HG03575 (cell line): ENCODE measurements around the gene CST3.
"Not testable (repeated sequence)": the region's sequence is repeated elsewhere in the genome, so short reads cannot be mapped to it uniquely, and the experiment has no call there.

Experiments used
- ATAC-seq: cut with Tn5 transposase; IDR thresholded peaks from one replicate; pipeline ENCODE4 v1.9.1; 2021; ENCODE audit not compliant: unreplicated experiment, insufficient number of reproducible peaks, low FRiP score; ENCODE audit errors: extremely low read depth

Gene CST3

GRCh38 chr20:23664046-23664445 is 26.3 kb upstream of the CST3 start:
- not testable (repeated sequence) for ATAC-seq

DNA sequence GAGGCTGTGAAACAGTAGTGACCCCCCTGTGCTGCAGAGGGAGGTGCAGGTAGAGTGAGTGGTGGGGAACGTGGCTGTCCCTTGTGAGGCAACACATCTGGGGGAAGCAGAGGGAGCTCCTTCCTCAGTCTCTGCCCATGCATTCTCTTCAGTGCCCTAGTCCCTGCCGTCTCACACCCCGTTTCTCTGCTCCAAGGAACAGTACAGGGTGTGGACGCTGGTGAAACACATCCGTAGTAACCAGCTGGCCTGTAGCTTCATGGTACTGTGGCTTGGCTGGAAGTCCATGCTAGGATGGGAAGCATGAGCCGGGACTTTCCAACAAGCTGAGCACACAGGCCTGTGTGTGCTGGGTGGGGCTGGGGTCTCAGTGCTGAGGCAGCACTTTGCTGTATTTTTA is 25.4 kb upstream of the CST3 start:
- no peak for ATAC-seq

DNA sequence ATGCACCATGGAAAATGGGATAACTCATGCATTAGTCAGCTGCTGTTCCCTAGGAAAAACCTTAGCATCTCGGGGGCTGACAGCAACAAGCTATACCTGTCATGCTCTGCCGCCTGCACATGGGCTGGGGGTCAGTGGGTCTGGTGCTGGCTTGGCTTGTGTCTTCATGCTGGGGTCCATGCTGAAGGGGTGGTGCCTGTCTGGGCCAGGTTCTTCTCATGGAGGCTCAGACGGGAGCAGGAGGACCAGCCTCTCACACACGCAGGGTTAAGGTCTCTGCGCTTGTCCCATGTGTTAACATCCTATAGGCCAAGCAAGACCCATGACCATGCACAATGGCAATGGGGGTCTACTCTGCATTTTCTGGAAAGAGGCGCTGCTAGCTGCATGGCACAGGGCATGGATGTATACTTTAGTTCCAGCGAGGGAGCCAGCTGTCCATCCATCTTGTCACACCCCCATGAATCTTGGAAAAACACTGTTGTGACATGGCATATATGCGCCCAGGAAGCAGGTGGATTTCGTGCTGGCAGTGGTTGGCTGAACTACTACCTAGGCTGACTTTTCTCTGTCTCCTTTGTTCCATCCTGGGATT is 24.6 kb upstream of the CST3 start:
- ATAC-seq = no peak

DNA sequence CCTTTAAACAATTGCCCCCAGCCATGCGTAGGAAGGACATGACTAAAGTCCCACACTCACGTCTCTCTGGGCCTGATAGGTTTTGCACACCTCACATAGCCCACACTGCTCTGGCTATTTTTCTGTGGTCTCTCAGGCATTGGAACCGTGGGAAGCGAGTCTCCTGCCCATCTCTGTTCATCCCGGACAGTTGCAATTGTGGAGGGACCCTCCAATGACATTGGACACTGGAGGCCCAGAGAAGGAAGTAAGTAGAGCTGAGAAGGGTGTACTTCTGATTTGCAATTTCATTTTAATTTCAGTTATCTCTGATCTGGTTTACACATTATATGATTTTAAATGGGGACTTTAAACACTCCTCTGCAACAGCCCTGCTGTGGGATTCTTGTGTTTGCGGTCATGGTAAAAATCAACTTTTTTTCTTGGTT is 23.3 kb upstream of the CST3 start:
- no peak for ATAC-seq

- no peak for ATAC-seq
Measured at GRCh38 chr20:23659989-23660837, 22.5 kb upstream of the CST3 start.

GRCh38 chr20:23659610-23659988 is 21.8 kb upstream of the CST3 start:
- not testable (repeated sequence) for ATAC-seq

DNA sequence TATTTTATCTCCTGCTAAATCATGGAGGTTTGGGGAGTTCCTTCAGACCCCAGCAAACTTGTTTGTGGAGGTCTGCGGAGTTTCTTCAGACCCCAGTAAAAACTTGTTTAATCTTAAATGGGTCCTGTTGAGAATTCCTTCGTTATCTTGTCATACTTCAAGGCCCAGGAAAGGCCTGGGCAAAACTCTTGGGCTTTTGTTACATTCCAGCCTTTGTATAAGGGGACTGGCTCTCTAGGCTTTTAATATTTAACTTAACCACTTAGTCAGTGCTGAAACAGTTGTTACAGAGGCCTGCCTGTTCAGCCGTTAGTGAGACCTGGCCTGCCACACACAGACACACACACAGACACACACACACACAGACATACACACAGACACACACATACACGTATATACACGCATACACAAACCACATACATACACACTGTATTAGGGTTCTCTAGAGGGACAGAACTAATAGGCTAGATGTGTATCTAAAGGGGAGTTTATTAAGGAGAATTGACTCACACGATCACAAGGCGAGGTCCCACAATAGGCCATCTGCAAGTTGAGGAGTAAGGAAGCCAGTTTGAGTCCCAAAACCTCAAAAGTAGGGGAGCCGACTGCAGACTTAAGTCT is 21.3 kb upstream of the CST3 start:
- no peak for ATAC-seq

DNA sequence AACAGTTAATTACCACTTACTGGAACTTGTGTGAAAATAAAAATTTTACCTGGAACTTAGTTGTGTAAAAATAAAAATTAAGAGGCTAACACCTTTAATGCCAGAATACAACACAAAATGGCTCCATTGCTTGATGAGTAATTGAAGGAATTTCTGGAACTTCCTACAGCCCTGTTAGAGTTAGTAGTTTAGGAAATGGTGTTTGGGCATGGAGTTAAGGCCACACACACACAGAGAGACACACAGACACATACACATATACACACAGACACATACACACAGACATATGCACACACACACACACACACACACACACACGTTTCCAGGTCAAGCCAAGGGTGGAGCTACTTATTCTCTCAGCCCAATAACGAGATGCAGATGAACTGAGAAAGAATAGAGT is 20.6 kb upstream of the CST3 start:
- ATAC-seq = no peak

- no peak for ATAC-seq
Measured at GRCh38 chr20:23657202-23657601, 19.4 kb upstream of the CST3 start.

- no peak for ATAC-seq
Measured at GRCh38 chr20:23656372-23656771, 18.6 kb upstream of the CST3 start.

- no peak for ATAC-seq
Measured at GRCh38 chr20:23655491-23656211, 17.9 kb upstream of the CST3 start.

DNA sequence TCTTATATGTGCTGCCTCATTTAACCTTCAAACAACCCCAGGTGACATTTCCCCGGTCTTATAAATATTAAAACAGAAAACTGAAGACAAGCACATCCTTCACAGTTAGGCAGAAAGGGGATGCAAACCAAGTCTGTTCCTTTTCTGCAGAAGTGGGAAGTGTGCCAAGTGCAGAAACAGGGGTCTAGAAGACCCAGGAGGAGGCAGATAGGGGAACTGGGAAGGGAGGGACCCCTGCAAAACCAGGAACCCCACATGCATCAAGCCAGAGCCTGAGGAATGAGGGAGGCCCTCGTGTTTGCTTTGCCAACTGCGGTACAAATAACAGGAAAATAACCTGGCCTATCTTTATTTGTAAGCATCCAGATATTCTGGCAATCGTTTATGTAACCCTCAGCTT is 17.0 kb upstream of the CST3 start:
- no peak for ATAC-seq

- no peak for ATAC-seq
Measured at GRCh38 chr20:23654000-23654399, 16.2 kb upstream of the CST3 start.

DNA sequence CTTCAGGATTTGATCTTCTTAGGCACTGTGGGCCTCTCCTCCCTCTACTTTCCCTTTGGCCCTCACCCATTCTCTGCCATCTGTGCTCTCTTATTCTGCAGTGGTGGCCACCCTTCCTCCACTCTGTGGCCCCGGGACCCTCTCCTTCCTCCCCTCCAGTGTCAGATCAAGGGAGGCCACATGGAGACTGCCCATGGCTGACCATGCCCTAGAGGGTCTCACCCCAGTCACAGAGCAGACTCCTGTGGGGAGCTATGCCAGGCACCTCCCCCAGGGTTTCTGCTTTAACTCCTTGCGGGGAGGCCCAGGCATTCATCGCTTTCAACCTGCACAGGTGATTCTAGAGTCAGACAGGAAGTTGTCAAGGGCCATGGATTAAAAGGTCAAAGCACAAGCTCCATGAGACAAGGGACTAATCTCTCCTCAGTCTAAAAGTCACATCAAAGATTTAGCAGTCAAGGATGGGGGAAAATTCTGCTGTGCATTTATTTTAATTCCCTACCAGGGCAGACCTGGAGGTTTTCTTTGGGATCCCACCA is 15.7 kb upstream of the CST3 start:
- no peak for ATAC-seq

GRCh38 chr20:23652926-23653325 is 15.2 kb upstream of the CST3 start:
- no peak for ATAC-seq

DNA sequence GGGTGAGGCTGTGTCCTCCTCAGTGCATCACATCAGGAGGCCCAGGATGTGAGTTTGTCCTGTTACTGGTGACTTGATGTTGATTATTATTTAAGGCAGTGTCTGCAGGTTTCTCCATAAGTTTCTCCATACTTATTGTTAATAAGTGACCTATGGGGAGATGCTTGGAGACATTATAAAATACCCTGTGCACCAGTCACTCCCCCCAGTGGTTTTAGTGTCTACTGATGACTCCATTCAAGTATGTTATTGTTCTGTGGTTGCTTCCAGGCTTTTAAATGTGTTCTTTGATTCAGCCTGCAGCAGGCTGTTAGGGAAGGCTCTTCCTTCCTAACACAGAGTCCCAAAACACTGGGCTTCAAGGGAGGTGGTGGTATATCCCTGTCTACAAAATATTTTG is 14.6 kb upstream of the CST3 start:
- ATAC-seq = no peak

- ATAC-seq = no peak
Measured at GRCh38 chr20:23651117-23651516, 13.4 kb upstream of the CST3 start.

- no peak for ATAC-seq
Measured at GRCh38 chr20:23649830-23650417, 12.2 kb upstream of the CST3 start.

GRCh38 chr20:23649242-23649641 is 11.5 kb upstream of the CST3 start:
- ATAC-seq = no peak
